Epithelial cell of proximal tubule (primary cell): ENCODE data around the gene PTPRD. TPM values are rescaled to one million over a fixed set of nuclear protein-coding genes. Genes with fewer than 3 reads are reported as not detected.

Experiments used
- DNase-seq: peaks from one replicate; pipeline ENCODE4 v3.0.0-alpha.2; 2011; ENCODE audit warnings: low read depth
- H3K4me3 ChIP-seq: 2 replicates; pipeline ENCODE4 v1.5.1; 2011; ENCODE audit warnings: low read depth, mild to moderate bottlenecking, low read length
- total RNA-seq: library from RNA; depleted of rRNA; stranded (reverse); fragments of >200 nt; gene quantifications from 2 replicates; pipeline ENCODE4 v1.2.3, GENCODE V29; 2015
- TF ChIP-seq, protein P1 (sequence below): conservative IDR thresholded peaks from 2 replicates; pipeline ENCODE4 v1.5.1; 2012; ENCODE audit warnings: low read depth, mild to moderate bottlenecking, low read length

The PTPRD gene
- total RNA-seq, 1 donor from 2014 or later, result 3.2 TPM

DNA sequence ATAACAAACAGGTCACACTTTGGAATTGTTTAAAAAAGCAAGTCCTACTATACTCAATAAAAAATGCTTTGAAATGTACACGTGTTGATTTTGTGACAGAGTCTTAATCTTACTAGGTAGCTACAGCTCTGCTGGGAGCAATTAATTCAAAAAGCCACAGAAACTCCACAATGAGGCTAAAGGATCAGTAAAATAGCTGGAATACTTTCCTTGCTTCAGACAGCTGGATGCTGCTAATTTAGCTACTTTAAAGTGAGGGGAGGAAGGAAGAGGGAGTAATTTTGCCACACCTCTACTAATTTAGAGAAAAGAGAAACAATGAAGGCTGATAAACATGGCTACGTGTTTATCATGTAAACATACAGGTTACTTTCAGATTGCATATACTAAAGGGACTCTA, 1885.6 kb downstream of the PTPRD start:
- H3K4me3 ChIP-seq, result no peak overlapping the region
- DNase-seq, result no peak
- TF ChIP-seq, protein P1, sequence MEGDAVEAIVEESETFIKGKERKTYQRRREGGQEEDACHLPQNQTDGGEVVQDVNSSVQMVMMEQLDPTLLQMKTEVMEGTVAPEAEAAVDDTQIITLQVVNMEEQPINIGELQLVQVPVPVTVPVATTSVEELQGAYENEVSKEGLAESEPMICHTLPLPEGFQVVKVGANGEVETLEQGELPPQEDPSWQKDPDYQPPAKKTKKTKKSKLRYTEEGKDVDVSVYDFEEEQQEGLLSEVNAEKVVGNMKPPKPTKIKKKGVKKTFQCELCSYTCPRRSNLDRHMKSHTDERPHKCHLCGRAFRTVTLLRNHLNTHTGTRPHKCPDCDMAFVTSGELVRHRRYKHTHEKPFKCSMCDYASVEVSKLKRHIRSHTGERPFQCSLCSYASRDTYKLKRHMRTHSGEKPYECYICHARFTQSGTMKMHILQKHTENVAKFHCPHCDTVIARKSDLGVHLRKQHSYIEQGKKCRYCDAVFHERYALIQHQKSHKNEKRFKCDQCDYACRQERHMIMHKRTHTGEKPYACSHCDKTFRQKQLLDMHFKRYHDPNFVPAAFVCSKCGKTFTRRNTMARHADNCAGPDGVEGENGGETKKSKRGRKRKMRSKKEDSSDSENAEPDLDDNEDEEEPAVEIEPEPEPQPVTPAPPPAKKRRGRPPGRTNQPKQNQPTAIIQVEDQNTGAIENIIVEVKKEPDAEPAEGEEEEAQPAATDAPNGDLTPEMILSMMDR, result no peak

DNA sequence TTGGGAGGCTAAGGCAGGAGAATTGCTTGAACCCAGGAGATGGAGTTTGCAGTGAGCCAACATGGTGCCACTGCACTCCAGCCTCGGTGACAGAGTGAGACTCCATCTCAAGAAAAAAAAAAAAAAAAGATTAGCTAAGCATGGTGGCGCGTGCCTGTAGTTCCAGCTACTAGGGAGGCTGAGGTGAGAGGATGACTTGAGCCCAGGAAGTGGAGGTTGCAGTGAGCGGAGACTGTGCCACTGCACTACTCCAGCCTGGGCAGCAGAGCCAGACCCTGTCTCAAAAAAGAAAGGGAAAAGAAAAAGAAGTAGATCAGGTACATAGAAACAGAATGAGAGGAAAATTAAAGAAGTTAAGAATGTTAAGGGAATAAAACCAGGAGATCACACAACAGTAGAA, 1886.1 kb downstream of the PTPRD start:
- TF ChIP-seq, protein P1, result no peak
- H3K4me3 ChIP-seq, result no peak overlapping the region
- no peak for DNase-seq

- TF ChIP-seq, protein P1, result no peak
- no peak overlapping the region for H3K4me3 ChIP-seq
- no peak for DNase-seq
Observed at GRCh38 chr9:8725635-8726034, 1887.2 kb downstream of the PTPRD start.

DNA sequence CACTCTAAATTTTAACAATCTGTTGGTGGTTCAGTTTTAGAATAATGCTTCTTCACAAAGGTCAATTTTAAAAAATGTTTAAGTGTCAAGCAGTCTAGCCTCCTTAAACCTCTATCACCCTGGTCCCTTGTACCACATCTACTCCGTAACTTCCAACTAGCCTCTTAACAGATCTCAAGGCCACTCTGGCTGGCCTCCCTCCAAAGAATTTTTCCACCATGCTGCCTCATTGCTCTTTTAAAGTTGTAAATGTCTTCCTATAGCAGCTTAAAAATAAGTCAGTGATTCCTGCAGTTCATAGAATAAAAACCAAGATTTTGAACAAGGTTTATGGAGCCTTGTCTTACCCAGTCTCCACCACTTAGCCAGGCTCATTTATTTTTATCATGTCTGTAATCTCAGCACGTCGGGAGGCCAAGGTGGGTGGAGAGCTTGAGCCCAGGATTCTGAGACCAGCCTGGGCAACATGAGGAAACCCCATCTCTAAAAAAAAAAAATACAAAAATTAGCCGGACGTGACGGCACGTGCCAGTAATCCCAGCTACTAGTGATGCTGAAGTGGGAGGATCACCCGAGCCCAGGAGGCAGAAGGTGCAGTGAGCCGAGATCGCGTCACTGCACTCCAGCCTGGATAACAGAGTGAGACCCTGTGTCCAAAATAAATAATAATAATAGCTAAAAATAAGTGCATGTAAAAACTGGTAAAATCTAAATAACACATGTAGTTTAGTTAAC, 1888.4 kb downstream of the PTPRD start:
- no peak for DNase-seq
- TF ChIP-seq, protein P1, result no peak
- H3K4me3 ChIP-seq, result no peak overlapping the region

DNA sequence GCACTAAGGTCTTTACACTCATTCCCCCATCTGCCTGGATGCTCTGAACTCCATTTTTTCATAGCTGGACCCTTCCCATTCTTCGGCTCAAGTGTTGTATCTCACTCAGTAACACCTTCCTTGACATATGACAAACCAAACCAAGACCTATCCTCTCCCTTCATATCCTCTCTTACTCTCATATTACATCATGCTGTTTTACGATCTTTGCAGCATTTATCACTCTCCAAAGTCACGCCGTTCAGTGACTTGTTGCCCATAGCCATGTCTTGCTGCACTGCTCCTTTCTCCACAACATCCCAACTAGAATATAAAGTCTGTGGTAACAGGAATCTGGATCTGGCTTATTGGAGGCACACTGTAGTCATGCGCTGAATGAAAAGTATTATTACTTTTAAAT, 1889.6 kb downstream of the PTPRD start:
- no peak for DNase-seq
- no peak overlapping the region for H3K4me3 ChIP-seq
- TF ChIP-seq, protein P1, result no peak

GRCh38 chr9:8719833-8720486, 1892.8 kb downstream of the PTPRD start:
- TF ChIP-seq, protein P1, result no peak
- H3K4me3 ChIP-seq, result no peak overlapping the region
- no peak for DNase-seq
